Body of pancreas (tissue), 4 donors: ENCODE results near the gene RYR3. TPM values are rescaled to one million over a fixed set of nuclear protein-coding genes. Genes with fewer than 3 reads are reported as not detected.
"Not testable (repeated sequence)": the region's sequence is repeated elsewhere in the genome, so short reads cannot be mapped to it uniquely, and the experiment has no call there.

Source experiments
- ATAC-seq: fragments of 150-250 bp; one replicate; pipeline ENCODE4 v1.9.1; 2016
- DNase-seq, 4 donors: peaks; one replicate each; pipeline ENCODE4 v3.0.0-alpha.2; 2019
- H3K27ac ChIP-seq, 4 donors: fragments of 200-600 bp; sonication (generic); 1 replicate in 3 of 4; 2 replicates in 1 of 4; pipeline versions ENCODE4 v1.5.1 to v1.6.1; 2016 to 2019; ENCODE audit warnings: mild to moderate bottlenecking in 1 of 4, mixed read lengths in 1 of 4, moderate library complexity in 1 of 4
- H3K27me3 ChIP-seq, 2 donors: fragments of 200-600 bp; sonication (generic); one replicate each; pipeline ENCODE4 v1.6.0; 2016; ENCODE audit warnings: mild to moderate bottlenecking in 1 of 2
- H3K36me3 ChIP-seq, 2 donors: fragments of 200-600 bp; sonication (generic); replicated peaks in 1 of 2; 2 replicates each; pipeline ENCODE4 v1.5.1; 2016; ENCODE audit warnings: low read depth in 2 of 2; ENCODE audit not compliant: insufficient read depth in 1 of 2
- H3K4me1 ChIP-seq: fragments of 200-600 bp; sonication (generic); one replicate; pipeline ENCODE4 v1.6.0; 2016
- H3K4me3 ChIP-seq, 2 donors: fragments of 200-600 bp; sonication (generic); 1 replicate in 1 of 2; 2 replicates in 1 of 2; pipeline ENCODE4 v1.5.1; 2016 to 2019
- H3K9me3 ChIP-seq, 3 donors: fragments of 200-600 bp; sonication (generic); 1 replicate in 2 of 3; 2 replicates in 1 of 3; pipeline ENCODE4 v1.5.1; 2016
- POLR2A ChIP-seq, 3 donors: fragments of 450-650 bp; IDR thresholded peaks; one replicate each; pipeline ENCODE4 v1.6.1; 2016; ENCODE audit warnings: antibody characterized with exemption in 3 of 3, mild to moderate bottlenecking in 2 of 3
- WGBS, 2 donors: methylation state at CpG; one replicate each; pipeline ENCODE4 v1.1.5; 2017; 5-methylcytosine and 5-hydroxymethylcytosine counted together
- intact Hi-C: fragments of 100-400 bp; cut with DNase I; formaldehyde crosslinking; loops from one replicate; pipeline ENCODE4 v1.15.1; 2023
- total RNA-seq, 2 donors: library from RNA; depleted of rRNA; stranded (reverse); fragments of >200 nt; gene quantifications; one replicate each; pipeline ENCODE4 v1.1.0, GENCODE V29; 2016
- TF ChIP-seq, protein P1 (sequence below), 7 experiments: fragments of 450-650 bp in 4 of 7; fragments of 200-600 bp in 3 of 7; sonication (generic) in 3 of 7; IDR thresholded peaks; one replicate each; pipeline ENCODE4 v1.5.1; 2016 to 2019; ENCODE audit warnings: antibody characterized with exemption in 7 of 7

The RYR3 gene
- total RNA-seq, 2 donors from 2014 or later = 0.26 to 0.66 TPM

DNA sequence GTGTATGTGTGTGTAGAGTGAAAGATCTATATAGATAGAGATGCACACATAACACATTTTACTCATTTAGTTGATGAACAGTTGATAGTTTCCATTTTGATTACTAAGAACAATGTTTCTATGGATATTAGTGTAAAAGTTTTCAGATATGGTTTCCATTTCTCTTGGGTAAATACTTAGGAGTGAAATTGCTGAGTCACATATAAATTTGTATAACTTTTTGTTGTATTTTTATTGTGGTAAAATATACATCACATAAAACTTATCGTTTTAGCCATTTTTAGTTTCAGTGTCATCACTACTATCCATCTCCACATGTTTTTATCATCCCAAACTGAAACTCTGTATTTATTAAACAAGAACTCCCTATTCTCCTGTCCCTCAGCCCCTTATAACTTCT is 258.3 kb downstream of the RYR3 start:
- H3K36me3 ChIP-seq = no peaks in the 10 kb centered on the region
- no peaks in the 10 kb centered on the region for H3K4me1 ChIP-seq
- intact Hi-C loops = no loop called here
- H3K4me3 ChIP-seq = no peak overlapping the region
- peaks cover 0 to 7% (median 0%) of the 10 kb centered on the region in 3 donors for H3K9me3 ChIP-seq
- ATAC-seq (no peak), DNase-seq (no peak)
- WGBS, 2 donors = 49 to 62% methylated on average over 1 of the region's 1 CpG
- no peak overlapping the region for H3K27ac ChIP-seq
- no peaks in the 10 kb centered on the region for H3K27me3 ChIP-seq
- TF ChIP-seq, protein P1, sequence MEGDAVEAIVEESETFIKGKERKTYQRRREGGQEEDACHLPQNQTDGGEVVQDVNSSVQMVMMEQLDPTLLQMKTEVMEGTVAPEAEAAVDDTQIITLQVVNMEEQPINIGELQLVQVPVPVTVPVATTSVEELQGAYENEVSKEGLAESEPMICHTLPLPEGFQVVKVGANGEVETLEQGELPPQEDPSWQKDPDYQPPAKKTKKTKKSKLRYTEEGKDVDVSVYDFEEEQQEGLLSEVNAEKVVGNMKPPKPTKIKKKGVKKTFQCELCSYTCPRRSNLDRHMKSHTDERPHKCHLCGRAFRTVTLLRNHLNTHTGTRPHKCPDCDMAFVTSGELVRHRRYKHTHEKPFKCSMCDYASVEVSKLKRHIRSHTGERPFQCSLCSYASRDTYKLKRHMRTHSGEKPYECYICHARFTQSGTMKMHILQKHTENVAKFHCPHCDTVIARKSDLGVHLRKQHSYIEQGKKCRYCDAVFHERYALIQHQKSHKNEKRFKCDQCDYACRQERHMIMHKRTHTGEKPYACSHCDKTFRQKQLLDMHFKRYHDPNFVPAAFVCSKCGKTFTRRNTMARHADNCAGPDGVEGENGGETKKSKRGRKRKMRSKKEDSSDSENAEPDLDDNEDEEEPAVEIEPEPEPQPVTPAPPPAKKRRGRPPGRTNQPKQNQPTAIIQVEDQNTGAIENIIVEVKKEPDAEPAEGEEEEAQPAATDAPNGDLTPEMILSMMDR (IDR thresholded peaks at IDR 0.05) = no peak
- no peak for TF ChIP-seq POLR2A (IDR thresholded peaks at IDR 0.05)

DNA sequence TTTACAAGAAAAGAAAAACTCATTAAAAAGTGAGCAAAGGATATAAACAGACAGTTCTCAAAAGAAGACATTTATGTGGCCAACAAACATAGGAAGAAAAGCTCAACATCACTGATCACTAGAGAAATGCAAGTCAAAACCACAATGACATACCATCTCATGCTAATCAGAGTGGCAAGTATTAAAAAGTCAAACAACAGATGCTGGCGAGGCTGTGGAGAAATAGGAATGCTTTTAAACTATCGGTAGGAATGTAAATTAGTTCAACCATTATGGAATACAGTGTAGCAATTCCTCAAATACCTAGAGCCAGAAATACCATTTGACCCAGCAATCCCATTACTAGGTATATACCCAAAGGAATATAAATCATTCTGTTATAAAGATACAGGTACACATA is 267.1 kb downstream of the RYR3 start:
- not testable (repeated sequence) for H3K27me3 ChIP-seq

DNA sequence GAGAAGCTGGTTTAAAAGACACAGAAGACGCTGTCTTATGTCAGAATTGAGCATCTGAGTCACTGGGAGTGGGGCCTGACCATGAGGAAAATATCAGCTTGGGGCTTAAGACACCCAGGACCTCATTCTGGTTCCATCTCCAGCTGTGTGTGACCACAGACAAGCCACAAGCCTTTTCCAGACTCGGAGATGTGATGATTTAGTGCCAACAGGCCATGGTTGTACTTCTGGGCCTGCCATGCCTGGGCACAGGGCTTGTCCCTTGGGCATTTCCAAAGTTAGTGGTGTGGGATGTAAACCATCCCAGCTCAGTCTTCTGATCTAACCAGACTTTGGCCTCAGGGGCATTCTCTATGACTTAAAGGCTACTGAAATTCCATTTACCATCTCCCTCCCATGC is 269.8 kb downstream of the RYR3 start:
- ATAC-seq (no peak), DNase-seq (no peak)
- no peaks in the 10 kb centered on the region for H3K9me3 ChIP-seq
- H3K4me1 ChIP-seq = no peaks in the 10 kb centered on the region
- no peak overlapping the region for H3K27ac ChIP-seq
- intact Hi-C loops = no loop called here
- no peaks in the 10 kb centered on the region for H3K27me3 ChIP-seq
- no peak overlapping the region for H3K4me3 ChIP-seq
- no peaks in the 10 kb centered on the region for H3K36me3 ChIP-seq
- no peak for TF ChIP-seq POLR2A (IDR thresholded peaks at IDR 0.05)
- TF ChIP-seq, protein P1 (IDR thresholded peaks at IDR 0.05) = no peak
- WGBS, 2 donors = 68 to 83% methylated on average over 2 of the region's 2 CpGs

More for the DNA sequence above, 267.1 kb downstream of the RYR3 start:
- H3K4me1 ChIP-seq, intact Hi-C loops, H3K4me3 ChIP-seq, ATAC-seq, DNase-seq, H3K9me3 ChIP-seq, H3K27ac ChIP-seq, H3K36me3 ChIP-seq: not testable (repeated sequence)
- WGBS, 2 donors = 44% methylated on average over 2 of the region's 2 CpGs

DNA sequence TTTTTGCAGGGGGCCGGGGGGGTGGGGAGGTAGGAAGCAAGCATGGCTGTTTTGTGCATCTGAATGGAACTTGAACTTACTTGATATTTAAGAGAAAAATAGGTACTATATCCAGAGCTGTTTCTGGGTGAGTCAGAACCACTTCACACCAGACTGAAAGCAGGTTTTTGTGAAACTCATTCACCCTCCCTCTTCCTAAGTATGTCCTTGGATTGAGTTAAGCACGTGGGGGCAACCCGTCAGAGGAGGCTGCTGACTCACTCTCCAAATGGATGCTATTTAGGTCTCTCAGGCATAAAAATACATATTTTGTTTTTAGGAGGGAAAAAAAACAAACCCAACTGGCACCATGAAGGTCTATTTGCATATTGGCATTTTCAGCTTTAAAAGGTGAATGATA is 270.3 kb downstream of the RYR3 start:
- DNase-seq (no peak), ATAC-seq (no peak)
- no peaks in the 10 kb centered on the region for H3K9me3 ChIP-seq
- no peaks in the 10 kb centered on the region for H3K4me1 ChIP-seq
- no peaks in the 10 kb centered on the region for H3K36me3 ChIP-seq
- intact Hi-C loops = no loop called here
- no peak for TF ChIP-seq POLR2A (IDR thresholded peaks at IDR 0.05)
- TF ChIP-seq, protein P1 (IDR thresholded peaks at IDR 0.05) = no peak
- WGBS, 2 donors = 25 to 27% methylated on average over 3 of the region's 3 CpGs
- H3K27me3 ChIP-seq = no peaks in the 10 kb centered on the region
- no peak overlapping the region for H3K4me3 ChIP-seq
- no peak overlapping the region for H3K27ac ChIP-seq

DNA sequence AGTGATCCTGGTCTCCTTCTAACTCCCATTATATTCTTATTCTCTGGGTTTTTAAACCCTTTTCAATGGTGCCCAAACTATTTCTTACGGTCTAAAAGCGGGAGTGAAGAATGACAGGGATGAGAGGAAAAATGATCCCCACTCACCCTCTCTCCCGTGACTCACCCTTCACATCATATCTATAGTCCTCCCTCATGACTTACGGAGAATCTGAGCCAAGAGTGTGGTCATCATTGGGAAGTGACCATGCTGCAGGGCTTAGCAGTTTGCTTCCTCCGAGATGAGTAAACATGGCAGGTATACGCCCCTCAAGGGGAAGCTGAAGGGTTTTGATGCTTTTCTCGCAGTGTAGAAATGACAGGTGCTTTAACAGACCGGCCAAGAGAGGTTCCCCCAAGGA is 274.0 kb downstream of the RYR3 start:
- TF ChIP-seq, protein P1 (IDR thresholded peaks at IDR 0.05) = no peak
- no peak for TF ChIP-seq POLR2A (IDR thresholded peaks at IDR 0.05)
- DNase-seq (no peak), ATAC-seq (no peak)
- WGBS, 2 donors = 31 to 34% methylated on average over 8 of the region's 8 CpGs
- intact Hi-C loops = no loop called here
- H3K36me3 ChIP-seq = no peaks in the 10 kb centered on the region
- H3K27me3 ChIP-seq = no peaks in the 10 kb centered on the region
- H3K4me1 ChIP-seq = no peaks in the 10 kb centered on the region
- H3K4me3 ChIP-seq = no peak overlapping the region
- no peaks in the 10 kb centered on the region for H3K9me3 ChIP-seq
- no peak overlapping the region for H3K27ac ChIP-seq
